D721Med (cell line): Measurements from ENCODE around the gene NEGR1.

Source experiments
- DNase-seq: peaks from one replicate; pipeline ENCODE4 v3.0.0; 2011; ENCODE audit warnings: low spot score; ENCODE audit not compliant: insufficient read length
- FAIRE-seq: peaks from 2 replicates; lab custom pipeline; 2011; peaks lifted over from hg19 to GRCh38; lab: Jason Lieb, UNC
- CTCF ChIP-seq: IDR thresholded peaks from 2 replicates; pipeline ENCODE4 v1.5.1; 2012; ENCODE audit warnings: mild to moderate bottlenecking, control low read depth; ENCODE audit not compliant: insufficient read depth; ENCODE audit errors: missing control alignments

The NEGR1 gene

GRCh38 chr1:71693581-71693980, 588.8 kb downstream of the NEGR1 start:
- DNase-seq (no peak), FAIRE-seq (no peak)
- TF ChIP-seq CTCF: no peak

- no peak for TF ChIP-seq CTCF
- FAIRE-seq (no peak), DNase-seq (no peak)
Measured at GRCh38 chr1:71689635-71690034, 592.7 kb downstream of the NEGR1 start.

GRCh38 chr1:71687376-71687775, 595.0 kb downstream of the NEGR1 start:
- TF ChIP-seq CTCF: no peak
- FAIRE-seq: no peak
- DNase-seq: no peak

GRCh38 chr1:71676979-71677925, 605.1 kb downstream of the NEGR1 start:
- FAIRE-seq (peak; percentile 63), DNase-seq (no peak)
- no peak for TF ChIP-seq CTCF

GRCh38 chr1:71668065-71668464, 614.3 kb downstream of the NEGR1 start:
- no peak for TF ChIP-seq CTCF
- FAIRE-seq: no peak
- DNase-seq: no peak

GRCh38 chr1:71667216-71667615, 615.1 kb downstream of the NEGR1 start:
- no peak for DNase-seq
- no peak for FAIRE-seq
- TF ChIP-seq CTCF: no peak

- FAIRE-seq (no peak), DNase-seq (no peak)
- no peak for TF ChIP-seq CTCF
Measured at GRCh38 chr1:71666609-71667008, 615.7 kb downstream of the NEGR1 start.
